K562 (cell line): ENCODE data around the gene NACC1. TPM values are rescaled to one million over a fixed set of nuclear protein-coding genes. Genes with fewer than 3 reads are reported as not detected.
A peak's percentile ranks its signal among the peaks of the same experiment; 100 is the strongest.

Source experiments
- ARID1B ChIP-seq: fragments of 450-650 bp; IDR thresholded peaks from 2 replicates; pipeline ENCODE4 v1.6.1; 2016; ENCODE audit warnings: antibody characterized with exemption, mild to moderate bottlenecking, inconsistent platforms
- ARNT ChIP-seq, 2 experiments: fragments of 450-650 bp; IDR thresholded peaks; 2 replicates each; pipeline ENCODE4 v1.6.1; 2016; ENCODE audit warnings: mild to moderate bottlenecking in 1 of 2
- BCOR ChIP-seq: fragments of 450-650 bp; IDR thresholded peaks from 2 replicates; pipeline ENCODE4 v1.6.1; 2016
- ETV5 ChIP-seq: sonication (generic); formaldehyde crosslinking; IDR thresholded peaks from 2 replicates; pipeline ENCODE4 v1.4.0; 2020; ENCODE audit warnings: low read depth, mild to moderate bottlenecking, missing genetic modification reagents
- HES1 ChIP-seq: fragments of 450-650 bp; IDR thresholded peaks from 2 replicates; pipeline ENCODE4 v1.6.1; 2016; ENCODE audit warnings: low read depth, mild to moderate bottlenecking, moderate library complexity
- MCM2 ChIP-seq: fragments of 450-650 bp; IDR thresholded peaks from 2 replicates; pipeline ENCODE4 v1.6.1; 2017; ENCODE audit warnings: low read depth, mild to moderate bottlenecking
- NFYB ChIP-seq: IDR thresholded peaks from 2 replicates; pipeline ENCODE4 v1.6.1; 2011; ENCODE audit warnings: mild to moderate bottlenecking, moderate library complexity; ENCODE audit not compliant: insufficient read length; ENCODE audit errors: extremely low read depth
- NR3C1 ChIP-seq: sonication (generic); formaldehyde crosslinking; IDR thresholded peaks from 2 replicates; pipeline ENCODE4 v1.8.1; 2022; ENCODE audit warnings: missing genetic modification reagents
- OTX1 ChIP-seq: fragments of 450-650 bp; formaldehyde crosslinking; IDR thresholded peaks from 2 replicates; pipeline ENCODE4 v1.4.0; 2022; ENCODE audit warnings: mild to moderate bottlenecking
- PCBP2 ChIP-seq: fragments of 200-400 bp; formaldehyde crosslinking; IDR thresholded peaks from 2 replicates; pipeline ENCODE4 v1.6.1; 2018; ENCODE audit warnings: low read length, low read depth, mild to moderate bottlenecking, moderate library complexity; ENCODE audit not compliant: poor library complexity, severe bottlenecking
- SP1 ChIP-seq: sonication (generic); formaldehyde crosslinking; IDR thresholded peaks from 2 replicates; pipeline ENCODE4 v1.8.1; 2022; ENCODE audit warnings: mild to moderate bottlenecking, missing genetic modification reagents
- SUPT5H ChIP-seq: fragments of 450-650 bp; IDR thresholded peaks from 2 replicates; pipeline ENCODE4 v1.6.1; 2016
- TEAD2 ChIP-seq: fragments of 450-650 bp; IDR thresholded peaks from 2 replicates; pipeline ENCODE4 v1.6.1; 2016; ENCODE audit warnings: missing genetic modification characterization, control low read depth, missing compliant biosample characterization
- TOE1 ChIP-seq, 2 experiments: fragments of 450-650 bp in 1 of 2; sonication (generic) in 1 of 2; formaldehyde crosslinking in 1 of 2; IDR thresholded peaks; 2 replicates each; pipeline versions ENCODE4 v1.7.1 to v1.8.0; 2016 to 2022; ENCODE audit warnings: borderline replicate concordance in 2 of 2, mild to moderate bottlenecking in 2 of 2, antibody characterized with exemption in 1 of 2, inconsistent platforms in 1 of 2, low read depth in 1 of 2, missing genetic modification reagents in 1 of 2, moderate library complexity in 1 of 2
- ZNF311 ChIP-seq: fragments of 250-450 bp; sonication (Bioruptor Pico); IDR thresholded peaks from 2 replicates; pipeline ENCODE4 v1.4.0; 2020; ENCODE audit warnings: mild to moderate bottlenecking, moderate library complexity
- ZNF75A ChIP-seq: fragments of 450-650 bp; formaldehyde crosslinking; IDR thresholded peaks from 2 replicates; pipeline ENCODE4 v1.4.0; 2020; ENCODE audit warnings: mild to moderate bottlenecking
- polyA plus RNA-seq, 8 experiments: library from polyadenylated mRNA; depleted of rRNA in 4 of 8; stranded (reverse) in 5 of 8; unstranded in 3 of 8; fragments of >200 nt; fragmentation: Nextera tagmentation in 2 of 8; fragmentation: Illumina TruSeq in 1 of 8; extraction: Ambion mirVana in 2 of 8; extraction: Trizol in 1 of 8; gene quantifications; 2 replicates each; pipeline versions ENCODE4 v1.2.1 to v1.2.3, GENCODE V29; 2011 to 2014; ENCODE audit warnings: inconsistent platforms in 1 of 8, missing spikeins in 1 of 8
- total RNA-seq, 7 experiments: library from RNA; depleted of rRNA in 6 of 7; stranded (reverse); fragments of >200 nt in 6 of 7; fragmentation: Illumina TruSeq in 2 of 7; extraction: Trizol in 2 of 7; gene quantifications; 2 replicates each; pipeline versions ENCODE4 v1.2.1 to v1.2.3, GENCODE V29; 2011 to 2021; ENCODE audit warnings: low replicate concordance in 1 of 7
- TF ChIP-seq, protein P1 (sequence below): sonication (generic); formaldehyde crosslinking; IDR thresholded peaks from 2 replicates; pipeline ENCODE4 v1.8.0; 2023; ENCODE audit warnings: missing genetic modification reagents, mild to moderate bottlenecking, borderline replicate concordance
- TF ChIP-seq, protein P2 (sequence below): sonication (generic); formaldehyde crosslinking; IDR thresholded peaks from 2 replicates; pipeline ENCODE4 v1.8.0; 2022; ENCODE audit warnings: missing genetic modification reagents, mild to moderate bottlenecking, moderate library complexity, borderline replicate concordance
- TF ChIP-seq, protein P3 (sequence below): sonication (generic); formaldehyde crosslinking; IDR thresholded peaks from 2 replicates; pipeline ENCODE4 v1.8.1; 2022; ENCODE audit warnings: missing genetic modification reagents

NACC1 gene
- total and polyA plus RNA-seq, 9 of the 15 experiments (the other 6 are each of a cell fraction or from before 2014, with no cell fraction given), result 0.04 to 96.6 (median 25.8) TPM

DNA sequence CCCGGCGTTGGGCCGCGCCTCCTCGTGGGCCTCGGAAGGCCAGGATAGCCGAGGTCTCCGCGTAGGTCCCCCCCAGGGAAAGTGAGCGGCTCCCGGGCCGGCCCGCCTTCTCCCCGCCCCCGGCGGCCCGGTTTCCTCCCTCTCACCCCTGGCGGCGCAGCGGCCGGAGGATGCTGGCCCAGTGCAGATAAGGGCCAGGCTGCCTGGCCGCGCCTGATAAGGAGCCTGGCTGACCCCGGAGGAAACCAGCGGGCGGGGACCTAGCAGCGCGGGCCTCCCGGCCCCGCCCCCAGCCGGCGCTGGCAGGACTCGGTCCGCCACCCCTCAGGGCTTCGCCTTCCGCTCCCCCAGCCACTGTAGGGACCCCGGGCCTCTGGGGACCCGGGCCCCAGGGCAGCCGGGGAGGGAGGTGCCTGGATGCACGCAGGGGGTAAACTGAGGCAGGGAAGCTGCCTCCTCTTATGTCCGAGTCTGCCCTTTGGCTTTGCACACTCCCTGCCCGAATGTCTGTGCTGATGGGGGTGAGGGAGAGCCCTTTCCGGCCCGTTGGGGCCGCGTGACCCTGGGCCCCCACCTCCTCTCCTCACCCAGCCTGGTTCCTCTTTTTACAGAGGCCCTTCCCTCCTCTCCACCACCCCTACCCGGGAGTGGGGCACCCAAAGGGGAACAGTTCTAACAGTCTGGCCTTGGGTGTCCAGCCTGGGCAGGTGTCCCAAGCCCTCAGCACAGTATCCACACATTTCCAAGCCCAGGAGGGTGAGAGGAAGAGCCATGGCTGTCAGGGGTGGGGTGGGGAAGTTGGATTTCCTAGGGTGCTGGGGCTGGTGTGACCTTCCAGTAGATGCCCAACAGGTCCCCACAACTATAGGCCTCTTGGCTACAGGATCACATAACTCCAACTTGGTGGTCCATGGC, 15.1 kb upstream of the NACC1 start, which contains the start of gene LYL1 (continued):
- TF ChIP-seq TOE1 (IDR thresholded peaks at IDR 0.05; ENCODE audit: borderline replicate concordance) (peak; percentile 90), TOE1 (CRISPR knock-in tag; IDR thresholded peaks at IDR 0.05; ENCODE audit: borderline replicate concordance, low read depth) (no peak), HES1 (peak; percentile 77), MCM2 (no peak), NFYB (no peak), OTX1 (no peak; the same call in 1 of the 2 replicates), SP1 (peak; percentile 89), ARID1B (peak; percentile 100), PCBP2 (no peak), ZNF311 (no peak; the same call in 1 of the 2 replicates), BCOR (peak; percentile 82), SUPT5H (peak; percentile 64), NR3C1 (0 out of 2 replicates have a peak, but pooled peaks have one; percentile 34), TEAD2 (no peak), ARNT (IDR thresholded peaks at IDR 0.05) (peak in 1 of 2 experiments; percentile 21; a peak in 1 of 4 replicates), ETV5 (peak; percentile 98), ZNF75A (CRISPR knock-in tag) (no peak)
- TF ChIP-seq, protein P1, sequence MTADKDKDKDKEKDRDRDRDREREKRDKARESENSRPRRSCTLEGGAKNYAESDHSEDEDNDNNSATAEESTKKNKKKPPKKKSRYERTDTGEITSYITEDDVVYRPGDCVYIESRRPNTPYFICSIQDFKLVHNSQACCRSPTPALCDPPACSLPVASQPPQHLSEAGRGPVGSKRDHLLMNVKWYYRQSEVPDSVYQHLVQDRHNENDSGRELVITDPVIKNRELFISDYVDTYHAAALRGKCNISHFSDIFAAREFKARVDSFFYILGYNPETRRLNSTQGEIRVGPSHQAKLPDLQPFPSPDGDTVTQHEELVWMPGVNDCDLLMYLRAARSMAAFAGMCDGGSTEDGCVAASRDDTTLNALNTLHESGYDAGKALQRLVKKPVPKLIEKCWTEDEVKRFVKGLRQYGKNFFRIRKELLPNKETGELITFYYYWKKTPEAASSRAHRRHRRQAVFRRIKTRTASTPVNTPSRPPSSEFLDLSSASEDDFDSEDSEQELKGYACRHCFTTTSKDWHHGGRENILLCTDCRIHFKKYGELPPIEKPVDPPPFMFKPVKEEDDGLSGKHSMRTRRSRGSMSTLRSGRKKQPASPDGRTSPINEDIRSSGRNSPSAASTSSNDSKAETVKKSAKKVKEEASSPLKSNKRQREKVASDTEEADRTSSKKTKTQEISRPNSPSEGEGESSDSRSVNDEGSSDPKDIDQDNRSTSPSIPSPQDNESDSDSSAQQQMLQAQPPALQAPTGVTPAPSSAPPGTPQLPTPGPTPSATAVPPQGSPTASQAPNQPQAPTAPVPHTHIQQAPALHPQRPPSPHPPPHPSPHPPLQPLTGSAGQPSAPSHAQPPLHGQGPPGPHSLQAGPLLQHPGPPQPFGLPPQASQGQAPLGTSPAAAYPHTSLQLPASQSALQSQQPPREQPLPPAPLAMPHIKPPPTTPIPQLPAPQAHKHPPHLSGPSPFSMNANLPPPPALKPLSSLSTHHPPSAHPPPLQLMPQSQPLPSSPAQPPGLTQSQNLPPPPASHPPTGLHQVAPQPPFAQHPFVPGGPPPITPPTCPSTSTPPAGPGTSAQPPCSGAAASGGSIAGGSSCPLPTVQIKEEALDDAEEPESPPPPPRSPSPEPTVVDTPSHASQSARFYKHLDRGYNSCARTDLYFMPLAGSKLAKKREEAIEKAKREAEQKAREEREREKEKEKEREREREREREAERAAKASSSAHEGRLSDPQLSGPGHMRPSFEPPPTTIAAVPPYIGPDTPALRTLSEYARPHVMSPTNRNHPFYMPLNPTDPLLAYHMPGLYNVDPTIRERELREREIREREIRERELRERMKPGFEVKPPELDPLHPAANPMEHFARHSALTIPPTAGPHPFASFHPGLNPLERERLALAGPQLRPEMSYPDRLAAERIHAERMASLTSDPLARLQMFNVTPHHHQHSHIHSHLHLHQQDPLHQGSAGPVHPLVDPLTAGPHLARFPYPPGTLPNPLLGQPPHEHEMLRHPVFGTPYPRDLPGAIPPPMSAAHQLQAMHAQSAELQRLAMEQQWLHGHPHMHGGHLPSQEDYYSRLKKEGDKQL, result no peak
- TF ChIP-seq, protein P2, sequence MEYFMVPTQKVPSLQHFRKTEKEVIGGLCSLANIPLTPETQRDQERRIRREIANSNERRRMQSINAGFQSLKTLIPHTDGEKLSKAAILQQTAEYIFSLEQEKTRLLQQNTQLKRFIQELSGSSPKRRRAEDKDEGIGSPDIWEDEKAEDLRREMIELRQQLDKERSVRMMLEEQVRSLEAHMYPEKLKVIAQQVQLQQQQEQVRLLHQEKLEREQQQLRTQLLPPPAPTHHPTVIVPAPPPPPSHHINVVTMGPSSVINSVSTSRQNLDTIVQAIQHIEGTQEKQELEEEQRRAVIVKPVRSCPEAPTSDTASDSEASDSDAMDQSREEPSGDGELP (CRISPR knock-in tag), result peak; percentile 96
- TF ChIP-seq, protein P3, sequence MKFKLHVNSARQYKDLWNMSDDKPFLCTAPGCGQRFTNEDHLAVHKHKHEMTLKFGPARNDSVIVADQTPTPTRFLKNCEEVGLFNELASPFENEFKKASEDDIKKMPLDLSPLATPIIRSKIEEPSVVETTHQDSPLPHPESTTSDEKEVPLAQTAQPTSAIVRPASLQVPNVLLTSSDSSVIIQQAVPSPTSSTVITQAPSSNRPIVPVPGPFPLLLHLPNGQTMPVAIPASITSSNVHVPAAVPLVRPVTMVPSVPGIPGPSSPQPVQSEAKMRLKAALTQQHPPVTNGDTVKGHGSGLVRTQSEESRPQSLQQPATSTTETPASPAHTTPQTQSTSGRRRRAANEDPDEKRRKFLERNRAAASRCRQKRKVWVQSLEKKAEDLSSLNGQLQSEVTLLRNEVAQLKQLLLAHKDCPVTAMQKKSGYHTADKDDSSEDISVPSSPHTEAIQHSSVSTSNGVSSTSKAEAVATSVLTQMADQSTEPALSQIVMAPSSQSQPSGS (CRISPR knock-in tag), result no peak
